HEK293T (cell line): ENCODE measurements around the gene RBP3.

Experiments used
- CTCF ChIA-PET: fragments of 350-600 bp; formaldehyde crosslinking; extraction: SDS; loops from one replicate; lab custom pipeline; 2021; ENCODE audit warnings: antibody characterized with exemption, inconsistent platforms; lab: Yijun Ruan, JAX
- POLR2A ChIA-PET: fragments of 350-600 bp; formaldehyde crosslinking; extraction: SDS; loops from one replicate; lab custom pipeline; 2020; ENCODE audit warnings: antibody characterized with exemption, inconsistent platforms; lab: Yijun Ruan, JAX
- DNase-seq: peaks from one replicate; pipeline ENCODE4 v3.0.0; 2012; ENCODE audit warnings: mixed read lengths; ENCODE audit errors: extremely low spot score
- ARNT ChIP-seq: fragments of 450-650 bp; IDR thresholded peaks from 2 replicates; pipeline ENCODE4 v1.6.1; 2017; ENCODE audit warnings: mild to moderate bottlenecking
- BHLHE40 ChIP-seq: fragments of 450-650 bp; IDR thresholded peaks from 2 replicates; pipeline ENCODE4 v1.6.1; 2016; ENCODE audit warnings: mild to moderate bottlenecking, moderate library complexity, borderline replicate concordance
- CTBP1 ChIP-seq: fragments of 450-650 bp; IDR thresholded peaks from 2 replicates; pipeline ENCODE4 v1.6.1; 2016; ENCODE audit warnings: borderline replicate concordance
- ELF4 ChIP-seq: fragments of 450-650 bp; IDR thresholded peaks from 2 replicates; pipeline ENCODE4 v1.6.1; 2017; ENCODE audit warnings: antibody characterized with exemption
- FOXA1 ChIP-seq: fragments of 450-650 bp; IDR thresholded peaks from 2 replicates; pipeline ENCODE4 v1.6.1; 2016; ENCODE audit warnings: mild to moderate bottlenecking
- FOXK2 ChIP-seq: fragments of 450-650 bp; IDR thresholded peaks from 2 replicates; pipeline ENCODE4 v1.6.1; 2016; ENCODE audit warnings: mild to moderate bottlenecking
- FOXM1 ChIP-seq: fragments of 450-650 bp; IDR thresholded peaks from 2 replicates; pipeline ENCODE4 v1.6.1; 2017; ENCODE audit warnings: mild to moderate bottlenecking, borderline replicate concordance
- HDGF ChIP-seq: fragments of 450-650 bp; IDR thresholded peaks from 2 replicates; pipeline ENCODE4 v1.6.1; 2017; ENCODE audit warnings: antibody characterized with exemption, borderline replicate concordance
- L3MBTL2 ChIP-seq: fragments of 450-650 bp; conservative IDR thresholded peaks from 2 replicates; pipeline ENCODE4 v1.6.1; 2016; ENCODE audit warnings: mild to moderate bottlenecking
- LEF1 ChIP-seq: fragments of 450-650 bp; IDR thresholded peaks from 2 replicates; pipeline ENCODE4 v1.6.1; 2017; ENCODE audit warnings: mild to moderate bottlenecking, borderline replicate concordance
- NFRKB ChIP-seq: fragments of 450-650 bp; IDR thresholded peaks from 2 replicates; pipeline ENCODE4 v1.6.1; 2016; ENCODE audit warnings: mild to moderate bottlenecking, moderate library complexity
- PKNOX1 ChIP-seq: fragments of 450-650 bp; IDR thresholded peaks from 2 replicates; pipeline ENCODE4 v1.6.1; 2016
- SP1 ChIP-seq: fragments of 450-650 bp; IDR thresholded peaks from 2 replicates; pipeline ENCODE4 v1.6.1; 2017
- SUZ12 ChIP-seq: fragments of 450-650 bp; IDR thresholded peaks from 2 replicates; pipeline ENCODE4 v1.6.1; 2016; ENCODE audit warnings: mild to moderate bottlenecking
- TARDBP ChIP-seq: fragments of 450-650 bp; IDR thresholded peaks from 2 replicates; pipeline ENCODE4 v1.6.1; 2016
- ZNF384 ChIP-seq: fragments of 450-650 bp; IDR thresholded peaks from 2 replicates; pipeline ENCODE4 v1.6.1; 2016

Gene RBP3

DNA sequence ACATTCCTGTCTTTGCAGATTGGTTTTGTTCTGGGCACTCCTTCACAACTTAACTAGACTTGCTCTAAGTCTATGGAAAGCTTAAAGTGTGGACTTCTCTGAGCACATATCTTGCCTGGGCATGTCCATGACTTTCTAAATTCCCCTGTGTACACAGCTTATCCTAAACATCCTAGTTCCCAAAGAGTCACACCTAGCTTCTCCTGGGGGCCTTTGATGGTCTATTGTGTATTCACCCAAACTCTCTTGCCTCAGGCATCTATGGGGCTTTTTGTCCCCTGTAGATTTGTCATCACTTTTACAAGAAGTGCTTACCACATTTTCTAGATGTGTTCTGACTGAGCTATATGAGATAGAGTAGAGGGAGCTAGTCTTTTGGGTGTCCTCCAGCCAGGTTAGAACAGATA is 48.2 kb downstream of the RBP3 start:
- ChIA-PET POLR2A (interaction anchor here (1.4 kb wide), 1 partner anchor 12 kb away, joined by 6 read pairs; the partner anchor contains the start of gene ZNF488), CTCF (no interaction called here)
- TF ChIP-seq L3MBTL2 = no peak
- TF ChIP-seq FOXM1 = no peak
- no peak for TF ChIP-seq SUZ12
- no peak for TF ChIP-seq LEF1
- no peak for TF ChIP-seq FOXK2
- TF ChIP-seq SP1 = no peak
- no peak for DNase-seq

- TF ChIP-seq ELF4 (no peak), PKNOX1 (no peak), LEF1 (no peak), ARNT (no peak), CTBP1 (no peak), SUZ12 (no peak), TARDBP (no peak), BHLHE40 (no peak), L3MBTL2 (no peak), NFRKB (no peak), SP1 (no peak), FOXK2 (no peak), FOXM1 (no peak), FOXA1 (no peak), HDGF (no peak), ZNF384 (no peak)
- no peak for DNase-seq
- ChIA-PET POLR2A (no interaction called here), CTCF (no interaction called here)
These were observed 49.1 kb downstream of the RBP3 start for GRCh38 chr10:47397256-47397655.

DNA sequence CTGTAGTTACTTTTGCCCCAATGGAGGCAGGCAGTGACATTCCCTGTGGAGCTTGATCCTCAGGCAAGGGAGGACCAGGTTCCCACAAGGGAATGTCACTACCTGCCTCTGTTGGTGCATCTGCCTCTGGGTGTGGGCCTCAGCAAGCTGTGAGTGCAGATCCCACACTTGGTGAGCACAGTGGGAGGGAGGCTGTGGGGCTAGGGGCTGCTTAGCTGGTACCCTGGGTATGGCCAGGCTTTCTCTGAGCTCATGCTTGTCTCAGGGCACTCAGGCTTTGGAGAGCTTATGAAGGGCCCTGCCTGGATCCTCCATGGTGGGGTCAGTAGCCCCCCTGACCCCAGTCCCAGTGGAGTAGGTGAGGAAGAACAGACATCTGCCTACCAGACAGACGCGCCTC is 52.1 kb downstream of the RBP3 start:
- DNase-seq = no peak
- CTCF ChIA-PET = no interaction called here
- POLR2A ChIA-PET = interaction anchor here (0.7 kb wide), 1 partner anchor 16 kb away, joined by 3 read pairs; no protein-coding TSS in a partner anchor
- no peak for TF ChIP-seq CTBP1
- no peak for TF ChIP-seq SUZ12
- no peak for TF ChIP-seq TARDBP
- TF ChIP-seq FOXA1 = no peak
- TF ChIP-seq FOXK2 = no peak
- no peak for TF ChIP-seq L3MBTL2
- TF ChIP-seq HDGF = no peak
- TF ChIP-seq BHLHE40 = no peak
- no peak for TF ChIP-seq SP1
- TF ChIP-seq NFRKB = no peak
- TF ChIP-seq FOXM1 = no peak
- no peak for TF ChIP-seq PKNOX1
- TF ChIP-seq ZNF384 = no peak
- no peak for TF ChIP-seq ELF4
- no peak for TF ChIP-seq LEF1
- TF ChIP-seq ARNT = no peak

DNA sequence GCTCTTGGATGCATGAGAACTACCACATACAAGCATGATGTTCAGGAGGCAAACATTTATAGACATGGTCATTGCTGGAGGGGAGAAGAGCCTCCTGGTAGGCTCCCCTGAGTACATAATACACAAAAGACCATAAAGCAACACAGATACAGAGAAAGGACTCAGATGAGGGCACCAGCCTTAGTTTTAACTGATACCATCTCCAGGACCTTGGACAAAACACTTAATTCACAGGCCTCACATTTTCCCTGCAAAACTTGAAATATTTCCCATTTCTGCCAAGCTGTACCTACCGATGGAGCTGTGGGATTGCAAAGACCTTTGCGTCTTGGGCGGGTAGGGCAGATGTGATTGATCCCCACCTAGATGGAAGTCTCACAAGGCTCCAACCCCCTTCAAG is 52.6 kb downstream of the RBP3 start:
- DNase-seq = no peak
- TF ChIP-seq FOXM1 = no peak
- no peak for TF ChIP-seq CTBP1
- POLR2A ChIA-PET = no interaction called here
- CTCF ChIA-PET = no interaction called here

DNA sequence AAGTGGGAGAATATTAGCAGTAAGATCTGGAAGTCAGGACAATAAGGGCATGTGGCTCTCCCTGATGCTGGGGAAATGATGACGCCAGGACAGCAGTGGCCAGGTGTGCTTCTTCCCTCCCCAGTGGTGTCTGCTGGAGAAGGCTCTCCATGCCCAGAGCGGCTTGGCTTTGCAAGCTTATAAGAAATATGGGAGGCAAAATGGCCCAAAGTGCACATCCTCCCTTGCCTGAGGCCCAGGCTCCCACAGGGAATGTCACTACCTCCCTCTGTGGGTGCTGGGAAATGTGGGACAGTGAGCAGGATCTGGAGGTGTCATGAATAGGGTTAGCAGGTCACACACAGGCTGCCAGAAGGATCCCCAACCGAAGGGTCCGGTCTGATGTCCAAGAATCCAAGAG is 53.0 kb downstream of the RBP3 start:
- DNase-seq = no peak
- ChIA-PET POLR2A (no interaction called here), CTCF (no interaction called here)
- TF ChIP-seq NFRKB (no peak), ZNF384 (no peak)

DNA sequence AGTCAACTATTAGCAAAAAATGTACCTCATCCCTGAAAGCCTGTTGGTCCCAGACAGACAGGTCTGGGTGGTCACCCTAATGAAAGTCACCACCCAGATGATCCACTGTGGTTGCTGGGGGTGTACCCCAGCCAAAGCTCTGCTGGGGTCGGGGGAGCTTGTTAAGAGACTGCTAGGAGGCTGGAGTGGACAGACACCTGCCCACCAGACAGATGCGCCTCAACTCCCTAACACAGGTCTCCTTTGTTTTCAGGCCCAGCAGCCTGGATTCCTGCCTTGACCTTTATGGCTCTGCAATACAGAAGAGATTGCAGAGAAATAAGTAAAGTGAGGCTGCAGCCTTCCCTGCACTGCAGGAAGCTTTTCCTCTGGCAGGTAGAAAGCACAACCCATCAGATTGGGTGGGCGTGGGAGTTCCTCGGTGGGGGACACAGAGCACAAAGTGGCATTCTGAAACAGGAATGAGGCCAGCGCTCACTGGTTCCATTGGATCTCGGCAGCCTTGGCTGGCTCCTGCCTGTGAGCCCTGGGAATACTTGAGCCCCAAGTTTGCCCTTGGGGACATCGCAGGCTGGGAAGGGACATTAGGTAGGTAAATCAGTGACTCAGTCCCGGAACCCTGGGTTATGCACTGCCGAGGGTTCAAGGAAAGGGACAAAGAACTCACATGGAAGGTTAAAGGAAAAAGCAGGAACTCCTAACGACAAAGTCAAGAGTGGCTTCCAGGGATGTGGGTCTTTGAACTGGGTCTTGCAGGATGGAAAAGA is 53.9 kb downstream of the RBP3 start:
- TF ChIP-seq ZNF384 (no peak), CTBP1 (no peak), FOXM1 (no peak), PKNOX1 (no peak), L3MBTL2 (no peak), FOXK2 (no peak), NFRKB (no peak), HDGF (no peak), ELF4 (no peak), BHLHE40 (no peak)
- POLR2A ChIA-PET = interaction anchor here (1.1 kb wide), 1 partner anchor 18 kb away, joined by 3 read pairs; the partner anchor contains the start of gene ZNF488
- DNase-seq = no peak
- CTCF ChIA-PET = no interaction called here
